Thyroid gland (tissue), 4 donors: ENCODE results near the gene KCNG2. TPM values are rescaled to one million over a fixed set of nuclear protein-coding genes. Genes with fewer than 3 reads are reported as not detected.

ENCODE experiments used
- DNase-seq, 2 donors: peaks; one replicate each; pipeline ENCODE4 v3.0.0-alpha.2; 2019
- H3K27ac ChIP-seq, 3 donors: fragments of 200-600 bp; sonication (generic); 1 replicate in 2 of 3; 2 replicates in 1 of 3; pipeline ENCODE4 v1.5.1; 2016 to 2019; ENCODE audit warnings: mild to moderate bottlenecking in 1 of 3, moderate library complexity in 1 of 3
- H3K27me3 ChIP-seq: fragments of 200-600 bp; sonication (generic); one replicate; pipeline ENCODE4 v1.5.1; 2019
- H3K36me3 ChIP-seq, 2 donors: fragments of 200-600 bp; sonication (generic); one replicate each; pipeline ENCODE4 v1.5.1; 2016 to 2019
- H3K4me1 ChIP-seq, 2 donors: fragments of 200-600 bp; sonication (generic); one replicate each; pipeline ENCODE4 v1.5.1; 2017 to 2019
- H3K4me3 ChIP-seq, 3 donors: fragments of 200-600 bp; sonication (generic); replicated peaks in 1 of 3; 1 replicate in 2 of 3; 2 replicates in 1 of 3; pipeline ENCODE4 v1.5.1; 2016; ENCODE audit warnings: mild to moderate bottlenecking in 1 of 3
- H3K9me3 ChIP-seq: fragments of 200-600 bp; sonication (generic); one replicate; pipeline ENCODE4 v1.5.1; 2017
- CTCF ChIP-seq, 6 experiments: fragments of 200-600 bp in 3 of 6; fragments of 450-650 bp in 3 of 6; sonication (generic) in 3 of 6; IDR thresholded peaks; one replicate each; pipeline ENCODE4 v1.5.1; 2016 to 2019; ENCODE audit warnings: antibody characterized with exemption in 6 of 6, mild to moderate bottlenecking in 2 of 6, inconsistent platforms in 1 of 6, moderate library complexity in 1 of 6
- POLR2A ChIP-seq, 2 donors: fragments of 450-650 bp; IDR thresholded peaks; one replicate each; pipeline ENCODE4 v1.6.1; 2017; ENCODE audit warnings: antibody characterized with exemption in 2 of 2, mild to moderate bottlenecking in 2 of 2, moderate library complexity in 1 of 2
- WGBS, 2 donors: methylation state at CpG; one replicate each; pipeline ENCODE4 v1.1.5; 2017; 5-methylcytosine and 5-hydroxymethylcytosine counted together
- intact Hi-C: fragments of 100-400 bp; cut with DNase I; formaldehyde crosslinking; loops from one replicate; pipeline ENCODE4 v1.15.1; 2023
- total RNA-seq, 4 donors: library from RNA; depleted of rRNA; stranded (reverse); fragments of >200 nt; gene quantifications; one replicate each; pipeline ENCODE4 v1.2.3, GENCODE V29; 2016

KCNG2 gene
- total RNA-seq, 4 donors from 2014 or later: 0.22 TPM; not detected in 3

GRCh38 chr18:79753391-79753851 lies 44.3 kb upstream of the KCNG2 start:
- no peak for DNase-seq
- Histone ChIP-seq H3K36me3 (peaks cover 18 to 21% of the 10 kb centered on the region in 2 donors), H3K4me3 (no peak overlapping the region), H3K27me3 (no peaks in the 10 kb centered on the region), H3K9me3 (no peaks in the 10 kb centered on the region), H3K27ac (no peak overlapping the region), H3K4me1 (no peaks in the 10 kb centered on the region)
- TF ChIP-seq CTCF (IDR thresholded peaks at IDR 0.05) (no peak), POLR2A (IDR thresholded peaks at IDR 0.05) (no peak)
- intact Hi-C loops: no loop called here
- WGBS, 2 donors: 93 to 94% methylated on average over 27 of the region's 27 CpGs

GRCh38 chr18:79754022-79754761 lies 43.5 kb upstream of the KCNG2 start:
- no peak for TF ChIP-seq CTCF (IDR thresholded peaks at IDR 0.05)
- TF ChIP-seq POLR2A (IDR thresholded peaks at IDR 0.05): no peak
- intact Hi-C loops: no loop called here
- no peak overlapping the region for H3K27ac ChIP-seq
- WGBS, 2 donors: 96 to 97% methylated on average over 32 to 35 of the region's 35 CpGs
- peaks cover 18 to 21% of the 10 kb centered on the region in 2 donors for H3K36me3 ChIP-seq
- H3K9me3 ChIP-seq: no peaks in the 10 kb centered on the region
- no peaks in the 10 kb centered on the region for H3K27me3 ChIP-seq
- no peak overlapping the region for H3K4me3 ChIP-seq
- H3K4me1 ChIP-seq: no peaks in the 10 kb centered on the region
- DNase-seq: no peak

- Histone ChIP-seq H3K27ac (no peak overlapping the region), H3K9me3 (no peaks in the 10 kb centered on the region), H3K27me3 (no peaks in the 10 kb centered on the region), H3K4me1 (no peaks in the 10 kb centered on the region), H3K4me3 (no peak overlapping the region), H3K36me3 (peaks cover 18 to 21% of the 10 kb centered on the region in 2 donors)
- intact Hi-C loops: no loop called here
- no peak for TF ChIP-seq CTCF (IDR thresholded peaks at IDR 0.05)
- no peak for TF ChIP-seq POLR2A (IDR thresholded peaks at IDR 0.05)
- 94 to 98% methylated on average over 18 to 20 of the region's 27 CpGs for whole genome bisulfite sequencing, 2 donors
- DNase-seq: no peak
Observed at GRCh38 chr18:79754831-79755351, 42.8 kb upstream of the KCNG2 start.

- 95 to 97% methylated on average over 26 to 31 of the region's 31 CpGs for WGBS, 2 donors
- Histone ChIP-seq H3K9me3 (no peaks in the 10 kb centered on the region), H3K4me1 (no peaks in the 10 kb centered on the region), H3K27me3 (no peaks in the 10 kb centered on the region), H3K36me3 (peaks cover 18 to 21% of the 10 kb centered on the region in 2 donors), H3K4me3 (no peak overlapping the region), H3K27ac (no peak overlapping the region)
- intact Hi-C loops: no loop called here
- no peak for TF ChIP-seq CTCF (IDR thresholded peaks at IDR 0.05)
- TF ChIP-seq POLR2A (IDR thresholded peaks at IDR 0.05): no peak
- no peak for DNase-seq
Observed at GRCh38 chr18:79755496-79756142, 42.1 kb upstream of the KCNG2 start.

- H3K4me3 ChIP-seq: no peak overlapping the region
- H3K9me3 ChIP-seq: no peaks in the 10 kb centered on the region
- H3K27ac ChIP-seq: no peak overlapping the region
- peaks cover 18 to 21% of the 10 kb centered on the region in 2 donors for H3K36me3 ChIP-seq
- no peaks in the 10 kb centered on the region for H3K27me3 ChIP-seq
- no peak for TF ChIP-seq CTCF (IDR thresholded peaks at IDR 0.05)
- TF ChIP-seq POLR2A (IDR thresholded peaks at IDR 0.05): no peak
- WGBS, 2 donors: 92 to 96% methylated on average over 8 to 10 of the region's 10 CpGs
- no peak for DNase-seq
- H3K4me1 ChIP-seq: no peaks in the 10 kb centered on the region
- intact Hi-C loops: no loop called here
Observed at GRCh38 chr18:79756143-79756500, 41.6 kb upstream of the KCNG2 start.
